ENCODE data around the gene COL23A1. TPM values are rescaled to one million over a fixed set of nuclear protein-coding genes. Genes with fewer than 3 reads are reported as not detected.

Gene COL23A1
- total and polyA plus RNA-seq, 2 of the 8 experiments (the other 6 are each of a cell fraction or from before 2014, with no cell fraction given): 3.1 to 4.7 TPM

- TF ChIP-seq EP300 (IDR thresholded peaks at IDR 0.05; ENCODE audit: borderline replicate concordance in 1 of 2, low read depth in 2 of 2, low read length in 2 of 2) (no peak), SIX5 (IDR thresholded peaks at IDR 0.05; ENCODE audit: low read depth, low read length) (no peak), TAF1 (IDR thresholded peaks at IDR 0.05; ENCODE audit: low read depth, low read length) (no peak)
Observed at GRCh38 chr5:178433273-178433775, 156.9 kb downstream of the COL23A1 start (continued).

Data from H1 (cell line).